ENCODE results near the gene EFNA3. TPM values are rescaled to one million over a fixed set of nuclear protein-coding genes. Genes with fewer than 3 reads are reported as not detected.
A peak's percentile ranks its signal among the peaks of the same experiment; 100 is the strongest.

EFNA3 gene
- total and polyA plus RNA-seq, 2 donors (not counting 3 experiments of a cell fraction or from before 2014, with no cell fraction given), result 2.2 to 2.5 TPM

DNA sequence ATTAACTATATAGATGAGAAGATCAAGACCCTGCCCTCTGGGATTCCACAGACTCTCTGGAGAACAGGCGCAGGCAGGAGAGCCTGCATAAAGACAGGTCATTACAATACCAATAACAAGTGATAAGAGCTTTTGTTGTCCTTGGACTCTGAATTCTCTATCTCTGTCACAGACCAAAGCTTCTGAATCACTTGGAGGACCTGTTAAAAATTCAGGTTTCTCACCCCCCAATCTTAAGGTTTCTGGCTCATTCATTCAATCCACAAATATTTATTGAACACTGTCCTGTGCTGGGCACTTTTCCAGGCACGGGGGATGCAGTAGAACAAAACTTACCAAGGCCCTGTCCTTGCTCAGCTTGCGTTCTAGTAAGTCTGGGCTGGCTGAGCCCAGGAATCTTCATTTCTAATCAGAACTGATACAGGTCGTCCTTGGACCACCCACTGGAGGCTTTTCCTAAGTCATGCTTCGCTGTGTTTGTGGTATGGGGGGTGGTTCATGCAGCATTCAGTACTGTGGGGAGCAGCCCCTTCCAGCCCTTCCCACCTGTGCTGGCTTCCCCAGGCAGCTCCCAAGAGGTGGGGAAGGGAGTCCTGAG, 13.7 kb upstream of the EFNA3 start:
- dilution Hi-C loops (cut with MboI; ENCODE audit: extremely low pct_ligation_motif_present, low sequenced_read_pairs) (no loop called here), intact Hi-C loops (cut with micrococcal nuclease) (no loop called here)
- Histone ChIP-seq H3K9me3 (replicated peaks; ENCODE audit: control insufficient read depth, insufficient read depth, low read length) (no peaks in the 10 kb centered on the region), H3K9ac (replicated peaks; ENCODE audit: extremely low read depth, insufficient read depth, low read length) (no peak overlapping the region), H3K4me2 (ENCODE audit: insufficient read depth, low read length) (peak overlapping the region; percentile 83), H3K4me1 (ENCODE audit: control insufficient read depth, extremely low read depth, insufficient read depth, low read length) (peaks cover 10% of the 10 kb centered on the region), H4K20me1 (replicated peaks; ENCODE audit: control insufficient read depth, extremely low read depth, insufficient read depth, low read length) (no peaks in the 10 kb centered on the region), H3K27me3 (ENCODE audit: control insufficient read depth in 2 of 2, insufficient read depth in 2 of 2, low read length in 2 of 2) (no peaks in the 10 kb centered on the region), H3K4me3 (replicated peaks in 1 of 3; ENCODE audit: insufficient read depth in 1 of 3, low read depth in 1 of 3, low read length in 3 of 3) (peak overlapping the region in 2 of 3 experiments; percentile 85 to 98), H3K79me2 (ENCODE audit: control insufficient read depth, insufficient read depth, low read length) (peaks cover 5% of the 10 kb centered on the region), H3K9me1 (replicated peaks; ENCODE audit: control insufficient read depth, extremely low read depth, insufficient read depth, low read length) (no peaks in the 10 kb centered on the region), H3K36me3 (ENCODE audit: control insufficient read depth in 2 of 2, extremely low read depth in 1 of 2, insufficient read depth in 2 of 2, low read length in 2 of 2) (peaks cover 6 to 15% of the 10 kb centered on the region in 2 experiments), H3K27ac (ENCODE audit: insufficient read depth, low read depth, low read length) (no peak overlapping the region), H2AFZ (ENCODE audit: low read depth, low read length) (no peak overlapping the region)
- FAIRE-seq (no peak), DNase-seq (ENCODE audit: low read depth, low spot score) (no peak)
- TSS peak; percentile 53 for BruUV-seq (replicated peaks)
- TF ChIP-seq POLR2AphosphoS5 (IDR thresholded peaks at IDR 0.05; ENCODE audit: insufficient read depth, low read depth, low read length), result no peak
- no peak for TF ChIP-seq FOS (IDR thresholded peaks at IDR 0.05; ENCODE audit: borderline replicate concordance, insufficient read depth, low read length)
- TF ChIP-seq MYC (IDR thresholded peaks at IDR 0.05; ENCODE audit: low read depth, low read length), result no peak
- TF ChIP-seq EZH2 (IDR thresholded peaks at IDR 0.05; ENCODE audit: borderline replicate concordance, low read depth, low read length, severe bottlenecking), result no peak
- no peak for TF ChIP-seq GATA2 (IDR thresholded peaks at IDR 0.05; ENCODE audit: insufficient read depth, insufficient read length, low read depth, low read length)
- TF ChIP-seq, protein P1, sequence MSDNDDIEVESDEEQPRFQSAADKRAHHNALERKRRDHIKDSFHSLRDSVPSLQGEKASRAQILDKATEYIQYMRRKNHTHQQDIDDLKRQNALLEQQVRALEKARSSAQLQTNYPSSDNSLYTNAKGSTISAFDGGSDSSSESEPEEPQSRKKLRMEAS (IDR thresholded peaks at IDR 0.05; ENCODE audit: insufficient read depth, insufficient read length), result no peak
- TF ChIP-seq, protein P2, sequence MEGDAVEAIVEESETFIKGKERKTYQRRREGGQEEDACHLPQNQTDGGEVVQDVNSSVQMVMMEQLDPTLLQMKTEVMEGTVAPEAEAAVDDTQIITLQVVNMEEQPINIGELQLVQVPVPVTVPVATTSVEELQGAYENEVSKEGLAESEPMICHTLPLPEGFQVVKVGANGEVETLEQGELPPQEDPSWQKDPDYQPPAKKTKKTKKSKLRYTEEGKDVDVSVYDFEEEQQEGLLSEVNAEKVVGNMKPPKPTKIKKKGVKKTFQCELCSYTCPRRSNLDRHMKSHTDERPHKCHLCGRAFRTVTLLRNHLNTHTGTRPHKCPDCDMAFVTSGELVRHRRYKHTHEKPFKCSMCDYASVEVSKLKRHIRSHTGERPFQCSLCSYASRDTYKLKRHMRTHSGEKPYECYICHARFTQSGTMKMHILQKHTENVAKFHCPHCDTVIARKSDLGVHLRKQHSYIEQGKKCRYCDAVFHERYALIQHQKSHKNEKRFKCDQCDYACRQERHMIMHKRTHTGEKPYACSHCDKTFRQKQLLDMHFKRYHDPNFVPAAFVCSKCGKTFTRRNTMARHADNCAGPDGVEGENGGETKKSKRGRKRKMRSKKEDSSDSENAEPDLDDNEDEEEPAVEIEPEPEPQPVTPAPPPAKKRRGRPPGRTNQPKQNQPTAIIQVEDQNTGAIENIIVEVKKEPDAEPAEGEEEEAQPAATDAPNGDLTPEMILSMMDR (IDR thresholded peaks at IDR 0.05; ENCODE audit: extremely low read depth in 1 of 2, insufficient read depth in 1 of 2, low read depth in 1 of 2, low read length in 2 of 2), result no peak
- TF ChIP-seq POLR2A (IDR thresholded peaks at IDR 0.05; ENCODE audit: low read depth, low read length), result no peak
- TF ChIP-seq JUN (IDR thresholded peaks at IDR 0.05; ENCODE audit: borderline replicate concordance, insufficient read depth, insufficient read length, low read depth), result no peak
- CTCF ChIA-PET, result interaction anchor here (0.7 to 6.7 kb wide), 10 partner anchors 10 to 130 kb away, joined by 3 to 49 read pairs (median 6); partner anchors contain the start of genes ADAM15 and EFNA3
- POLR2A ChIA-PET, result no interaction called here

Measured in endothelial cell of umbilical vein (primary cell).